T-helper 2 cell treated with Interferon-gamma antibody and Interleukin-4, amounts not matched to agents 5 μg/mL and 100 μg/mL, for 36 hours (primary cell): ENCODE measurements around the gene CYP2D6.

ENCODE experiments used
- DNase-seq: peaks from one replicate; pipeline ENCODE4 v3.0.0; 2021; ENCODE audit warnings: low spot score
- H3K27ac Mint-ChIP-seq: one replicate; pipeline ENCODE4 v1.8.0; 2021; ENCODE audit warnings: mild to moderate bottlenecking, mixed read lengths
- H3K27me3 Mint-ChIP-seq: one replicate; pipeline ENCODE4 v1.8.0; 2021; ENCODE audit warnings: low read depth, mixed read lengths
- H3K36me3 Mint-ChIP-seq: one replicate; pipeline ENCODE4 v1.8.0; 2021; ENCODE audit warnings: low read depth, mixed read lengths
- H3K4me1 Mint-ChIP-seq: one replicate; pipeline ENCODE4 v1.8.0; 2021; ENCODE audit warnings: low read depth, mixed read lengths
- H3K4me3 Mint-ChIP-seq: one replicate; pipeline ENCODE4 v1.8.0; 2022; ENCODE audit warnings: mild to moderate bottlenecking, moderate library complexity, mixed read lengths
- H3K9me3 Mint-ChIP-seq: one replicate; pipeline ENCODE4 v1.8.0; 2021; ENCODE audit warnings: mixed read lengths

The CYP2D6 gene

GRCh38 chr22:42076764-42077485 is 53.7 kb downstream of the CYP2D6 start:
- H3K27ac Mint-ChIP-seq, result no peak overlapping the region
- H3K36me3 Mint-ChIP-seq, result peaks cover 9% of the 10 kb centered on the region
- H3K27me3 Mint-ChIP-seq, result no peaks in the 10 kb centered on the region
- DNase-seq, result no peak
- no peak overlapping the region for H3K4me3 Mint-ChIP-seq
- no peaks in the 10 kb centered on the region for H3K9me3 Mint-ChIP-seq
- peaks cover 34% of the 10 kb centered on the region for H3K4me1 Mint-ChIP-seq
